ENCODE data around the gene DLEU7. TPM values are rescaled to one million over a fixed set of nuclear protein-coding genes. Genes with fewer than 3 reads are reported as not detected.

The DLEU7 gene
- total RNA-seq, 4 donors from 2014 or later = 0.49 to 0.61 TPM; not detected in 2

Other genes with a start within 250 kb of the DLEU7 start
- 10 to 100 TPM; 22.8 to 47.9 (median 25.1) TPM for gene RNASEH2B, start 66.1 kb upstream of the DLEU7 start, total RNA-seq

Measured in lower leg skin (tissue), 4 donors.